Memory B cell (primary cell): Measurements from ENCODE around the gene FBXW2.
A peak's percentile ranks its signal among the peaks of the same experiment; 100 is the strongest.
"Not testable (repeated sequence)": the region's sequence is repeated elsewhere in the genome, so short reads cannot be mapped to it uniquely, and the experiment has no call there.

Experiments
- ATAC-seq: fragments of 150-1000 bp; cut with Tn5 transposase; 2 replicates; pipeline ENCODE4 v1.10.0; 2021; ENCODE audit warnings: low read depth, mild to moderate bottlenecking, moderate library complexity
- DNase-seq, 2 donors: peaks; one replicate each; pipeline ENCODE4 v3.0.0; 2022; ENCODE audit warnings: low spot score in 2 of 2
- H3K27ac Mint-ChIP-seq: one replicate; pipeline ENCODE4 v1.8.0; 2022; ENCODE audit warnings: mild to moderate bottlenecking, moderate library complexity, mixed read lengths
- H3K27me3 Mint-ChIP-seq: one replicate; pipeline ENCODE4 v1.8.0; 2022; ENCODE audit warnings: mixed read lengths
- H3K36me3 Mint-ChIP-seq: one replicate; pipeline ENCODE4 v1.8.0; 2022; ENCODE audit warnings: mild to moderate bottlenecking, mixed read lengths
- H3K4me1 Mint-ChIP-seq: one replicate; pipeline ENCODE4 v1.8.0; 2022; ENCODE audit warnings: mixed read lengths
- H3K4me3 Mint-ChIP-seq: one replicate; pipeline ENCODE4 v1.8.0; 2022; ENCODE audit warnings: mild to moderate bottlenecking, moderate library complexity, mixed read lengths
- H3K9me3 Mint-ChIP-seq: one replicate; pipeline ENCODE4 v1.8.0; 2022; ENCODE audit warnings: mixed read lengths

Gene FBXW2

GRCh38 chr9:120746366-120746765, 46.9 kb downstream of the FBXW2 start:
- not testable (repeated sequence) for H3K36me3 Mint-ChIP-seq, H3K27me3 Mint-ChIP-seq, H3K4me3 Mint-ChIP-seq, H3K4me1 Mint-ChIP-seq, H3K27ac Mint-ChIP-seq, H3K9me3 Mint-ChIP-seq, ATAC-seq, DNase-seq

DNA sequence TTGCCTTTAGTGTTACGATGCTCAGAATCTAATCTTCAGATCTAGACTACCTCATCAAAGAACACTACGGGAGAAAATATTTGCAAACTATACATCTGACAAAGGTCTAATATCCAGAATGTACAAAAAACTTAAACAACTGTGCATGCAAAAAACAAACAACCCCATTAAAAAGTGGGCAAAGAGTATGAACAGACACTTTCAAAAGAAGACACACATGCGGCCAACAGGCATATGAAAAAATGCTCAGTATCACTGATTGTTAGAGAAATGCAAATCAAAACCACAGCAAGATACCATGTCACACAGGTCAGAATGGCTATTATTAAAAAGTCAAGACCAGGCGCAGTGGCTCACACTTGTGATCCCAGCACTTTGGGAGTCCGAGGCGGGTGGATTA, 47.9 kb downstream of the FBXW2 start:
- ATAC-seq = no peak
- Mint-ChIP-seq H3K4me3 (no peak overlapping the region), H3K36me3 (no peaks in the 10 kb centered on the region), H3K27ac (no peak overlapping the region), H3K4me1 (no peaks in the 10 kb centered on the region), H3K9me3 (no peaks in the 10 kb centered on the region), H3K27me3 (no peaks in the 10 kb centered on the region)
- DNase-seq = no peak

DNA sequence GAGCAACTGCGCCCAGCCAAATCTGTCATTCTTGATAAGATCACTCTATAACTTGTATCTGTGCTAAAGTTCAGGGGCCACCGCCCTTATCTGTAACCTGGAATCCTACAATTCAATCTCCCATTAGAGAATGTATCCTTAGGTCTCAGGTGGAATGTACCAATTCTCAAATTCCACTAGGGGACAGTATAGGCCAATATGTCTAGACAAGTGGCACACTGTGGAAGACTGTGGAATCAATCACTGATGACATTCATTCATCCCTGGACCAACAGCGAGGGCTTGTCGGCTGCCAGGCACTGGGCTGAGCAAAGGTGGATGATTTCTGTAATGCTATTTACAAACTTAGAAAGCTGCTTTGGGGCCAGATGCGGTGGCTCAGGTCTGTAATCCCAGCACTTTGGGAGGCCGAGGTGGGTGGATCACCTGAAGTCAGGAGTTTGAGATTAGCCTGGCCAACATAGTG, 50.2 kb downstream of the FBXW2 start:
- Mint-ChIP-seq H3K4me1 (no peaks in the 10 kb centered on the region), H3K27ac (no peak overlapping the region), H3K27me3 (no peaks in the 10 kb centered on the region), H3K36me3 (no peaks in the 10 kb centered on the region), H3K9me3 (no peaks in the 10 kb centered on the region), H3K4me3 (no peak overlapping the region)
- ATAC-seq (peak; percentile 54), DNase-seq (no peak)

GRCh38 chr9:120741701-120742100, 51.5 kb downstream of the FBXW2 start:
- Mint-ChIP-seq H3K9me3 (peaks cover 2% of the 10 kb centered on the region), H3K36me3 (no peaks in the 10 kb centered on the region), H3K27ac (no peak overlapping the region), H3K4me3 (no peak overlapping the region), H3K27me3 (no peaks in the 10 kb centered on the region), H3K4me1 (no peaks in the 10 kb centered on the region)
- DNase-seq (no peak), ATAC-seq (no peak)

DNA sequence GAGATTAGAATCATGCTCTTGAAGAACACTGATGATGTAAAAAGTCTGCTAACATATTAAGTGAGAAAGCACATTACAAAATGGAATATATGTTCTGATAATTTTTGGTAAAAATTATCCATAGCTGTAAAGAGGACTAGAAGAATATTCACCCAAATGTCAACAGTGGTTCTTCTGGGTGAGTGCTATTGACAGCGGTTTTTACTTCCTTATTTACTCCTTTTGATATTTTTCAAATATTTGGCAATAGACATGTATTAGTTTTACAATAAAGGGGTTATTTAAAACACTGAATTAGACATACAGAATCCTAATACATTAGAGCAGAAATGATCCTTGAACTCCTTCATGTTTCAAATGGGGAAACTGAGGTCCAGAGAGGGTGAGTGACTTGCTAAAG, 52.0 kb downstream of the FBXW2 start:
- Mint-ChIP-seq H3K36me3 (no peaks in the 10 kb centered on the region), H3K9me3 (peaks cover 2% of the 10 kb centered on the region), H3K27me3 (no peaks in the 10 kb centered on the region), H3K4me3 (no peak overlapping the region), H3K27ac (no peak overlapping the region), H3K4me1 (no peaks in the 10 kb centered on the region)
- ATAC-seq (no peak), DNase-seq (no peak)

DNA sequence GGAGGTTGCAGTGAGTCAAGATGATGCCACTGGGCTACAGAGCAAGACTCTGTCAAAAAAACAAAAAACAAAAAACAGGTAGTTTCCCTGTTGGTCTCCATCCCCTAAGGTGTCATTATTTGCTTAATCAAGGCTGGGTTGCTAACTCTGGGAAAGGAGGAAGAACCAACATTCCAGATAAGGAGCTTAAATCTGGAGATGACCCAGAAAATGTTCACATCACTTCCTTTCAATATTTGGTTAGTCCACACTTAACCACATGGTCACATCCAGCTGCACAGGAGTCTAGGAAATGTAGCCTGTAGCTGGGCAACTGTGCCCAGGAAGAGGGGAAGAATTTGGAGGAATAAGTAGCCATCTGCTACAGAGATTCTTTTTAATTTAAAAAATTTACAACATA, 53.1 kb downstream of the FBXW2 start:
- Mint-ChIP-seq H3K4me1 (peaks cover 10% of the 10 kb centered on the region), H3K9me3 (peaks cover 2% of the 10 kb centered on the region), H3K27me3 (no peaks in the 10 kb centered on the region), H3K27ac (no peak overlapping the region), H3K4me3 (no peak overlapping the region), H3K36me3 (no peaks in the 10 kb centered on the region)
- DNase-seq = no peak
- no peak for ATAC-seq

DNA sequence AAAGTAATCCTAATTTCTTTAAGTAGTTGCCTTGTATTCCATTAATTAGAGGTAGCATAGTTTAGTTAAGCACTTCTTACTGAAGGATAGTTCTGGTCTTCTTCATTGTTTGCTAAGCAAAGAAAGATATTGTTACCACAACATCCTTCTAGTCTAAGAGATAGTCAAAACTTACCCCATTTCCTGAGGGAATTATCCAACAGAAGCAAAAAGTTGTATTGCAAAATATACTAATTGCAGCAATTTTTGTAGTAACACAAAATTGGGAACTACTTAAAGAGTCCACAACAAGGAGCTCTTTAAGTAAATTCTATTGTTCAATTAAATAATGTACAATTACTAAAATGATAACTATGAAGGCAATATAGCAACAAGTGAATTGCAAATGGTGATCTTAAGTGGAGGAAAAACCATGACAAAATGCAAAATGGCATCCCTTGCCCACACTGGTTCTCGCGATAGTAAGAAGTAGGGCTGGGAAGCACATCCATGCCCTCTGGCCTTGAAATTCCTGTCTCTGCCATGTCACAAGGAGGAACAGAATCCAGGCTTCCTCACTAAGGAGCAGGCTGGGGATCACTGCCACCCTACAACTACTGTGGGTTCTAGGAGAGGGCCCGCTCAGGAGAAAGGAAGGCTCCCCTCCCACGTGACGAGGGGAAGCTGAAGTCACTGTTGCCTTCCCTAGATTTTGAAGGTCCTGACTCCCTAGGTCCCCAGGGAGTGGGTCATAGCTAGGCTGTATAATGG, 55.6 kb downstream of the FBXW2 start:
- ATAC-seq (no peak), DNase-seq (no peak)
- Mint-ChIP-seq H3K9me3 (peaks cover 2% of the 10 kb centered on the region), H3K4me3 (no peak overlapping the region), H3K27ac (no peak overlapping the region), H3K27me3 (no peaks in the 10 kb centered on the region), H3K36me3 (no peaks in the 10 kb centered on the region), H3K4me1 (peaks cover 15% of the 10 kb centered on the region)

DNA sequence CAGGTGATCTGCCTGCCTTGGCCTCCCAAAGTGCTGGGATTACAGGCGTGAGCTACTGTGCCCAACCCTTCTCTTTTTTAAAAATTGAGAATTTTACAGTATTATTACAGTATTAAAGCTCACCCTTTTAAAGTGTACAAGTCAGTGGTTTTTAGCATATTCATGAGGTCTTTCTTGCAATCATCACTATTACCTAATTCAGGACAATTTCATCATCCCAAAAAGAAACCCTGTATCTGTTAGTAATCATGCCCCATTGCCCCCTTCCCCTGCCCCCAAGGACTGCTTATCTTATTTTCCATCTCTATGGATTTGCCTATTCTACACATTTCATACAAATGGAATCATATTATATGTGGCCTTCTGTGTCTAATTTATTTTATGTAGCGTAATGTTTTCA, 56.3 kb downstream of the FBXW2 start:
- Mint-ChIP-seq H3K27me3 (no peaks in the 10 kb centered on the region), H3K9me3 (peaks cover 2% of the 10 kb centered on the region), H3K4me1 (peaks cover 15% of the 10 kb centered on the region), H3K4me3 (no peak overlapping the region), H3K36me3 (no peaks in the 10 kb centered on the region), H3K27ac (no peak overlapping the region)
- ATAC-seq (no peak), DNase-seq (no peak)

- DNase-seq (no peak), ATAC-seq (peak; percentile 90)
- H3K27ac Mint-ChIP-seq = no peak overlapping the region
- peaks cover 2% of the 10 kb centered on the region for H3K9me3 Mint-ChIP-seq
- no peaks in the 10 kb centered on the region for H3K36me3 Mint-ChIP-seq
- H3K27me3 Mint-ChIP-seq = no peaks in the 10 kb centered on the region
- H3K4me1 Mint-ChIP-seq = peaks cover 15% of the 10 kb centered on the region
- no peak overlapping the region for H3K4me3 Mint-ChIP-seq
Measured at GRCh38 chr9:120735415-120736126, 57.6 kb downstream of the FBXW2 start.

DNA sequence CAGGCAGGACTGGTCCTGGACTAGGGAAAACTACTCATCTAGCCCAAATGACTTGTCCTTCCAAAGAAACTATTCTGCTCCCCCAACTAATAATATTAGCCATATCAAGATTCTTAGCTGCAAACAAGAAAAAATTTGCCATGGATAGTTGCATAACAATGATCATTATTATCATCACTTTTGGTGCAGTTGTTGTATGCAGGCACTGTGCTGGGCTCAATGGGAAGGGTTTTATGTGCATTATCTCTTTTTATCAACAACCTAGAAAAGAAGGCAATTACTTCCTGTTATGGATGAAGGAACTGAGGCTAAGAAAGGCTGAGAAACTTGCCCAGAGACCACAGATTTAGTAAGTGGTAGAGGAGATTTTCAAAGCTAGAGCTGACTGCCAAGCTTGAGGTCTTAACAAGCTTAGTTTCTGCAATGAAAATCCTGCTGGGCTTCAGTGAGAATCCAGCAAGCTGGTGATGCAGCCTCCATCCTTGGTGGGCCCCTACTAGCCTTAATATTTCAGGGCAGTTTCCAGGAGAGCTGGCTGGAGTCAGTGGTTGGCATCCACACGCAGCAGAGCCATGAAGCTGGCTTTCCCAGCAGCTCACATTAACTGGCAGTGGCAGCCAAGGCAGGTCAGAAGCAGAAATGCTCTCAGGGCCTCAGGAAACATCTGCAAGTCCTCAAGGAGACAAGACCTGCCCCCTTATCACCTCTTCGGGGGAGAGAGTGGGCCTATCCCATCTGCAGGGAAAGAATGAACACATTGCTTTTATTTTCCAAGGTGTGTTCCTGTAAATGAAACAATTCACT, 58.4 kb downstream of the FBXW2 start:
- ATAC-seq = peak; percentile 32
- Mint-ChIP-seq H3K27ac (peak overlapping the region; percentile 66), H3K36me3 (no peaks in the 10 kb centered on the region), H3K9me3 (peaks cover 2% of the 10 kb centered on the region), H3K27me3 (no peaks in the 10 kb centered on the region), H3K4me3 (no peak overlapping the region), H3K4me1 (peaks cover 15% of the 10 kb centered on the region)
- no peak for DNase-seq

GRCh38 chr9:120733190-120733589, 60.0 kb downstream of the FBXW2 start:
- no peak for DNase-seq
- H3K27ac Mint-ChIP-seq = no peak overlapping the region

GRCh38 chr9:120730654-120731514, 62.3 kb downstream of the FBXW2 start:
- peaks cover 12% of the 10 kb centered on the region for H3K4me1 Mint-ChIP-seq
- ATAC-seq = no peak
- no peaks in the 10 kb centered on the region for H3K9me3 Mint-ChIP-seq
- no peak overlapping the region for H3K27ac Mint-ChIP-seq
- no peak overlapping the region for H3K4me3 Mint-ChIP-seq
- no peaks in the 10 kb centered on the region for H3K36me3 Mint-ChIP-seq
- no peak for DNase-seq
- H3K27me3 Mint-ChIP-seq = no peaks in the 10 kb centered on the region

More at GRCh38 chr9:120733190-120733589, 60.0 kb downstream of the FBXW2 start:
- no peak overlapping the region for H3K4me3 Mint-ChIP-seq
- H3K36me3 Mint-ChIP-seq = no peaks in the 10 kb centered on the region
- no peaks in the 10 kb centered on the region for H3K27me3 Mint-ChIP-seq
- ATAC-seq = no peak
- H3K4me1 Mint-ChIP-seq = peaks cover 15% of the 10 kb centered on the region
- peaks cover 2% of the 10 kb centered on the region for H3K9me3 Mint-ChIP-seq

DNA sequence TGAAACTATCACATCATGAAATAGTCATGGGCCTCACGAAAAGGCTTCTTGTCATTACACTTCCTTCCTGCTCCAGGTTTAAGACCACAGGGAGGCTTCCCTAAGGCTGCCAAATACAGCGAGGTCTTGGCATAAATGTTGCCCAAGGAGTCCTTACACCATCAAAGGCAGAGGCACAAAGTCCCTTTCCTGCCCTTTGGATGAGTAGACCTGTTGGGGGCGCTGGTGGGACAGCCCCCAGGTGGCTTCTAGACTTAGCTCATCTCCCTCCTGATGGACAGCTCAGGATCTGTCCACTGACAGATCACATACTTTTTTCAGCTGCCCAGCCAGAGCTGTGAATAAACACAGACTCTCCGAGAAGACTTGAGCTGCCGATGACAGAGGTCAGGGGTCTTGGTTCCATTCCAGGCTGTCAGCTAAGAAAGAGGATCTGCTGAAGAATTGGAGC, 63.4 kb downstream of the FBXW2 start:
- H3K36me3 Mint-ChIP-seq = no peaks in the 10 kb centered on the region
- DNase-seq (no peak), ATAC-seq (no peak)
- no peaks in the 10 kb centered on the region for H3K9me3 Mint-ChIP-seq
- H3K27ac Mint-ChIP-seq = no peak overlapping the region
- no peak overlapping the region for H3K4me3 Mint-ChIP-seq
- H3K27me3 Mint-ChIP-seq = no peaks in the 10 kb centered on the region
- peaks cover 3% of the 10 kb centered on the region for H3K4me1 Mint-ChIP-seq
